HG03280 (cell line): ENCODE measurements around the gene WNT9A.
"Not testable (repeated sequence)": the region's sequence is repeated elsewhere in the genome, so short reads cannot be mapped to it uniquely, and the experiment has no call there.

Experiments used
- ATAC-seq: cut with Tn5 transposase; IDR thresholded peaks from one replicate; pipeline ENCODE4 v1.9.1; 2021; ENCODE audit warnings: mild to moderate bottlenecking, moderate library complexity; ENCODE audit not compliant: unreplicated experiment

WNT9A gene, protein sequence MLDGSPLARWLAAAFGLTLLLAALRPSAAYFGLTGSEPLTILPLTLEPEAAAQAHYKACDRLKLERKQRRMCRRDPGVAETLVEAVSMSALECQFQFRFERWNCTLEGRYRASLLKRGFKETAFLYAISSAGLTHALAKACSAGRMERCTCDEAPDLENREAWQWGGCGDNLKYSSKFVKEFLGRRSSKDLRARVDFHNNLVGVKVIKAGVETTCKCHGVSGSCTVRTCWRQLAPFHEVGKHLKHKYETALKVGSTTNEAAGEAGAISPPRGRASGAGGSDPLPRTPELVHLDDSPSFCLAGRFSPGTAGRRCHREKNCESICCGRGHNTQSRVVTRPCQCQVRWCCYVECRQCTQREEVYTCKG

DNA sequence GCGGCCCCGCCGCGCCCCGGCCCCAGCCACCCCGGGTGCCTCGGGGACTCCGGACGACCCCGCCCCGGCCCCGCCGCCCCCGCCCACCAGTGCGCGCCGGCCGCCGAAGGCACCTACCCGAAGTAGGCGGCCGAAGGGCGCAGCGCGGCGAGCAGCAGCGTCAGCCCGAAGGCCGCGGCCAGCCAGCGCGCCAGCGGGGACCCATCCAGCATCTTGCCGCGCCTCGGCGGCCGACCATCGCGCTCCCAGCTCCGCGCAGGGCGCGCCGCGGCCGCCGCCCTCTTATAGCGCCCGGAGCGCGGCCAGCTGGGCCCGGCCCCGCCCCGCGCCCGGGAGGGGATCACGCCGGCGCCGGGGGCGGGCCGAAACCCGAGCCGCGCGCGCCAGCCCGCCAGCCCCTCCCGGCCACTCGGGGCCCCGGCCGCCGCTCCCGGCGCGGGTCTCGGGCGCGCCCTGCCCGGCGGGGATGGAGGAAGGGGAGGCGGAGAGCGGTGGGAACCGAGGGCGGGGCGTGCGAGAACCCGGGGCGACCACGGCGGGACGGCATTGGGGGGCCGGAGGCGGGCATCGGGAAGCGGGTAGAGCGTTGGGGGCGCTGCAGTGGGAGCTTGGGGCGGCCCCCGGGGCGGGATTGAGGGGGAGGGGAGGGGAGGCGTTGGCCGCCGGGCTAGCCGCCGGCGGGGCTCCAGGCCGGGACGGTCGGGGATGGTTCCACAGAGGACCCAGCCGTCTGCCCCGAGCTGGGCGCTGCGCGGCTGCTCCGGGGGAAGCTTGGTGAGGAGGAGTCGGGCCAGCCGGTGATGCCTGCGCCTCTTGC, at the start of gene WNT9A:
WNT9A (minus strand) TSS at position 257 of the 817 bp plus-strand sequence; CDS start at position 212, 45 bp downstream.
- ATAC-seq, result no peak

DNA sequence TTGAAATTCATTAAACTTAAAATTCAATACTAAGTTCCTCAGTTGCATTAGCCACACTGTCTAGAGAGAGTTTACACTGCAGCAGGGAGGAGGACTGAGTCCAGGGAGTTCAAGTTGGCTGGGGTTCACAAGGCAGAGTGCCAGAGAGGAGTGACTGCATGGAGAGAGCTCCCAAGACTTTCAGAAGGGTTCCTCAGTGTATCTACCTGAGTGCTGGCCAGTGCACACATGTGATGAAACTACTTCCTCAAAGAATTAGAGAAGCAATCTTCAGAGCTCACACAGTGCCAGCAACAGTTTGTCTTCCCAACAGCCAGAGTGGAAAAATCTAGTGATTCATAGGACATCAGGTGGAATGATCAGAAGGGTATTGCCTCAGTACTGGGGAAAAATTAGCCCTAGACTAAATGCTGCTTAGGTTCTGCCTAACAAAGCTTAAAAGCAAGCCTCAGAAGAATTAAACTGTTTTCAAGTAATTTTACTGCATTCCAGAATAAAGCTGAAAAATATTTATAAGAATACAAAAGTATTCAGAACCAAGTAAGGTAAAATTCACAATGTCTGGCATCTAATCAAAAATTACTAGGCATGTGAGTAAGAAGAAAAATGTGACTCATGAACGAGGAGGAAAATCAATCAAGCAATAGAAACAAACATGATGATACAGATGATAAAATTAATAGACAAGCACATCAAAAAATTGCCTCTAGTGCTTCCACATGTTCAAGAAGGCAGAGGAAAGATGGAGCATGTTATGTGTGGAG, 48.6 kb upstream of the WNT9A start:
- no peak for ATAC-seq

GRCh38 chr1:227994632-227995300, 47.0 kb upstream of the WNT9A start:
- no peak for ATAC-seq

GRCh38 chr1:227987181-227987580, 39.4 kb upstream of the WNT9A start:
- no peak for ATAC-seq

- ATAC-seq, result not testable (repeated sequence)
Observed at GRCh38 chr1:227975583-227976283, 28.0 kb upstream of the WNT9A start.

DNA sequence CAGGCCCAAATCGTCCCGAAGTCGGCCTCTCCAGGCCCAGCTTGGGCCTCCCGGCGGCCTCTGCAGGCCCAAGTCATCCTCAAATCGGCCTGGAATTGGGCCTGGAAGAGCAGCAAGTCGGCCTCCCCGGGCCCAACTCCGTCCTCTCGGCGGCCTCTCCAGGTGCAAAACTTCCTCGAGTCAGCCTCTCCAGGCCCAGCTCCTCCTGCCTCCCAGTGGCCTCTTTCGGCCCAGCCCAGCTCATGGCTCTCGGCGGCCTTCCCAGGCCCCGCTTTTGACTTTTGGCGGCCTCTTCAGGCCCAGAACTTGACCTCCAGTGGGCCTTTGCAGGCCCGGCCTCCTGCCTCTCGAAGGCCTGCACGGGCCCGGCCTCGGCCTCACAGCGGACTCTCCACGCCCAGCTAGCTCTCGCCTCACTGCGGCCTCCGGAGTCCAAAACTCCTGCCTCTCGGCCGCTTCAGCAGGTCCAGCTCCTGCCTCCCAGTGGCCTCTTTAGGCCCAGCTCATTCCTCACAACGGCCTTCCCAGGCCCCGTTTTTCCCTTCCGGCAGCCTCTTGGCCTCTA, 26.1 kb upstream of the WNT9A start:
- ATAC-seq, result not testable (repeated sequence)

- not testable (repeated sequence) for ATAC-seq
Observed at GRCh38 chr1:227972843-227973374, 25.2 kb upstream of the WNT9A start.

- not testable (repeated sequence) for ATAC-seq
Observed at GRCh38 chr1:227972283-227972679, 24.5 kb upstream of the WNT9A start.

DNA sequence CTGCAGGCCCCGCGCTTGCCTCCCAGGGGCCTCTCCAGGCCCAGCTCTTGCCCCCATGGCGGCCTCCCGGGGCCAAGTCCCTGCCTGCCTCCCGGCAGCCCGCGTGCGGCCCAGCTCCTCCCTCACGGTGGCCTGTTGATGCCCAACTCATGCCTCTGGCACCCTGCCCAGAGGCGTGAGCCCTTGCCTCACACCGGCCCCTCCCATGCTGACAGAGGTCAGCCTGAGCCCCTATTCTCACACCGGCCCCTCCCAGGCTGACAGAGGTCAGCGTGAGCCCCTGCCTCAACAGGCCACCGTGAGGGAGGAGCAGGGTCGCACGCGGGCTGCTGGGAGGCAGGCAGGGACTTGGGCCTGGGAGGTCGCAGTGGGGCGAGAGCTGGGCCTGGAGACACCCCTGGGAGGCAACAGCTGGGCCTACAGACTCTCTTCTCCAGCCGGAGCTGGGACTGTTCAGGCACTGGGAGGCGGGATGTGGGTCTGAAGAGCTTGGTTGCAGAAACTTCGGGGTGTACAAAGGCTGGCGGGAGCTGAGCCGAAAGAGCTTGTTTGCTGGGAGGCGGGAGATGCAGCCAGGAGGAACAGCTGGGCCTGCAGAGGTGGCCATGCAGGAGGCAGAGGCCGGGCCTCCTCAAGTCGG, 24.0 kb upstream of the WNT9A start:
- not testable (repeated sequence) for ATAC-seq

GRCh38 chr1:227971216-227971615, 23.5 kb upstream of the WNT9A start:
- not testable (repeated sequence) for ATAC-seq

DNA sequence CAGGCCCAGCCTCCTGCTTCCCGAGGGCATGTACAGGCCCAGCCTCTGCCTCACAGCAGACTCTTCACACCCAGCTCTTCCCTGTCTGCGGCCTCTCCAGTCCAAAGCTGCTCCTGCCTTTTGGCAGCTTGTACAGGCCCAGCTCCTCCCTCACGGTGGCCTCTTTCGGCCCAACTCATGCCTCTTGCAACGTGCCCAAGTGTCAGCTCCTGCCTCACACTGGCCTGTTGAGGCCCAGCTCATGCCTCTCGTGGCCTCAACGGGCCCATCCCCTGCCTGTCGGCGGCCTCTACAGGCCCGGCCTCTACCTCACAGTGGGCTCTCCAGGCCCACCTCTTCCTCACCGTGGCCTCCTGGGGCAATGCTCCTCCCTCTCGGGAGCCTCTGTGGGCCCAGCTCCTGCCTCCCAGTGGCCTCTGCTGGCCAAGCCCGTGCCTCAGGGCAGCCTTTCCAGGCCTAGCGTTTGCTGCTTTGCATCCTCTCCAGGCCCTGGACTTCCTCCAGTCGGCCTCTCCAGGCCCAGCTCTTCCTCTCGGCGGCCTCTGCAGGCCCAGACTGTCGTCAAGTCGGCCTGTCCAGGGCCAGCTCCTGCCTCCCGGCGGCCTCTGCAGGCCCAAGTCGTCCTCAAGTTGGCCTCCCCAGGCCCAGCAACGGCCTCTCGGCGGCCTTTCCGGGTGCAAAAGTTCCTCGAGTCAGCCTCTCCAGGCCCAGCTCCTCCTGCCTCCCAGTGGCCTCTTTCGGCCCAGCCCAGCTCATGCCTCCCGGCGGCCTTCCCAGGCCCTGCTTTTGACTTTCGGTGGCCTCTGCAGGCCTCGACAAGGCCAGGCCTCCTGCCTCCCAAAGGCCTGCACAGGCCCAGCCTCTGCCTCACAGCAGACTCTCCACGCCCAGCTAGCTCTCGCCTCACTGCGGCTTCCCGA, 22.6 kb upstream of the WNT9A start:
- ATAC-seq, result not testable (repeated sequence)

GRCh38 chr1:227967815-227968214, 20.1 kb upstream of the WNT9A start:
- not testable (repeated sequence) for ATAC-seq

- not testable (repeated sequence) for ATAC-seq
Observed at GRCh38 chr1:227966733-227967132, 19.0 kb upstream of the WNT9A start.

DNA sequence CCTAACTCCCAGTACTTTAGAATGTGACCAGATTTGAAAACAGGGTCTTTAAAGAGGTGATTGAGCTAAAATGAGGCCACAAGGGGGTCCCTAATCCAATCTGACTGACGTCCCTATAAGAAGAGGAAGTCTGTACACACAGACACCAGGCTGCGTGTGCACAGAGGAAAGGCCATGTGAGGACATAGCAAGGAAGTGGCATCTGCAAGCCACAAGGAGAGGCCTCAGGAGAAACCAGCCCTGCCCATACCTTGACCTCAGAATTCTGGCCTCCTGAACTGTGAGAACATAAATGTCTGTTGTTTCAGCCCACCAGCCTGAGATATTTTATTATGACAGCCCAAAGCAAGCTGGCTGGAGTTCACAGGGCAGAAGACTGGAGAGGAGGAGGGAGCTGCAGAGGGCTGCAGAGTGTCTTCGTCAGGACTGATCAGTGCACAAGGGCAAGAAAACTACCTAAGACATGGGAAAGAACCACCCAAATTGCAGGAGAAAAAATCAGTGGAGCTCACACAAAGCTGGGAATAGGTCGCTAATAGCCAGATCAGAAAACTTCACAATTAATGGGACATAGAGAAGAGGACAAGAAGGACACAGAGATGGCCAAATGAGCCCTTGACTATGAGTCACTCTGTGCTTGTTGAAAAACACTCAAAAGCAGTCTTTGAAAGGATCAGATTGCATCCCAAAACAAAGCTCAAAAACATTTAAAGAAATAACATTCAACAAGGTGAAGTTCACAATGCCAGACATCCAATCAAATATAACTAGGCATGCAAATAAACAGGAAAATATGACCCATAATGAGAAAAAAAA, 14.1 kb upstream of the WNT9A start:
- ATAC-seq, result no peak

GRCh38 chr1:227959325-227959860, 11.7 kb upstream of the WNT9A start:
- no peak for ATAC-seq

DNA sequence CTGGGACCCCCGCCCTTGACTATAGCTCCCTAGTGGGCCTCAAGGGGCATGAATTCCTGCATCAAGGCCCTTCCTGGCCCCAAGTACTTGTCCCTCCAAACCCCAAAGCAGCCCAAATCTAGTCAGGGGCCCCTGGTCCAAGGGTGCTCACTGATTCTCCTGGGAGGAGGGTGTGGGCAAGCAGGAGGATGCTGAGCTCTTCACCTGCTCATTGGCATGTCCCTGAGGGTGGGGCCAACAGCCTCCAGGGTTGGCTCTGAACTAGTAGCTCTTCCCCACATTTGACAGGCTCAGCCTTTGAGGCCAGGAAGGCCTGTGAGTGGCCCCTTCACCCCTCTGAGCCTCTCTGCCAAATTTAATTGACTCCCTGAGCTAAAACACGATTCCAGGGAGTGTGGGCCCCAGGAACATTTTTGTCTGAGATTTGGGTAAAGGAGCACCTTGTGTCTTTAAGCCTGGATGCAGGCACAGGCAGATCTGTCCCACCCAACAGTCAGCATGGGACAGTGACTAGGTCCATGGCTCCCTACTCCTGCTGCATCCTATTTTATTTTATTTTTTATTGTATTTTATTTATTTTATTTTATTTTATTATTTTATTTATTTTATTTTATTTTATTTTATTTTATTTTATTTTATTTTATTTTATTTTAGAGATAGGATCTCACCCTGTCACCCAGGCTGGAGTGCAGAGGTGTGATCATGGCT, 11.0 kb upstream of the WNT9A start:
- ATAC-seq, result no peak
